ENCODE measurements around the gene STIP1. TPM values are rescaled to one million over a fixed set of nuclear protein-coding genes. Genes with fewer than 3 reads are reported as not detected.

Gene STIP1
- total and polyA plus RNA-seq, 9 of the 15 experiments (the other 6 are each of a cell fraction or from before 2014, with no cell fraction given): 58.1 to 465 (median 346) TPM

GRCh38 chr11:64226507-64227051, 40.6 kb downstream of the STIP1 start (continued):
- TF ChIP-seq L3MBTL2 (IDR thresholded peaks at IDR 0.05) (0 out of 2 replicates have a peak, but pooled peaks have one; percentile 49), ERF (CRISPR knock-in tag; IDR thresholded peaks at IDR 0.05) (0 out of 2 replicates have a peak, but pooled peaks have one; percentile 14), ZNF639 (CRISPR knock-in tag; conservative IDR thresholded peaks at IDR 0.05 in 1 of 2, IDR thresholded peaks at IDR 0.05 in 1 of 2) (no peak), ZNF551 (CRISPR knock-in tag; IDR thresholded peaks at IDR 0.05) (no peak), NELFE (IDR thresholded peaks at IDR 0.05; ENCODE audit: insufficient read depth, insufficient read length) (no peak), ZBTB43 (CRISPR knock-in tag; IDR thresholded peaks at IDR 0.05) (no peak), ZNF592 (IDR thresholded peaks at IDR 0.05) (peak; percentile 74), HMBOX1 (IDR thresholded peaks at IDR 0.05) (no peak), GATAD2B (IDR thresholded peaks at IDR 0.05; ENCODE audit: borderline replicate concordance) (peak; percentile 57; the same call in 1 of the 2 replicates), SIN3A (IDR thresholded peaks at IDR 0.05; ENCODE audit: borderline replicate concordance in 2 of 2, control insufficient read depth in 1 of 2, low read depth in 2 of 2, low read length in 2 of 2) (0 out of 4 replicates have a peak, but pooled peaks of 1 of the 2 experiments have one; percentile 11), MAZ (CRISPR knock-in tag; conservative IDR thresholded peaks at IDR 0.05 in 1 of 2, IDR thresholded peaks at IDR 0.05 in 1 of 2) (peak in 1 of 2 experiments; percentile 37; a peak in 3 of 4 replicates), VEZF1 (CRISPR knock-in tag; IDR thresholded peaks at IDR 0.05) (0 out of 2 replicates have a peak, but pooled peaks have one; percentile 4), TAL1 (IDR thresholded peaks at IDR 0.05) (no peak), CBX2 (IDR thresholded peaks at IDR 0.05; ENCODE audit: insufficient read depth, low read length, poor library complexity, severe bottlenecking) (no peak), EZH2 (IDR thresholded peaks at IDR 0.05; ENCODE audit: borderline replicate concordance, low read depth, low read length) (no peak)
